ENCODE data around the gene COBLL1. TPM values are rescaled to one million over a fixed set of nuclear protein-coding genes. Genes with fewer than 3 reads are reported as not detected.

The COBLL1 gene
- polyA plus RNA-seq, 3 donors from 2014 or later = 0.04 to 1.4 TPM; not detected in 1

DNA sequence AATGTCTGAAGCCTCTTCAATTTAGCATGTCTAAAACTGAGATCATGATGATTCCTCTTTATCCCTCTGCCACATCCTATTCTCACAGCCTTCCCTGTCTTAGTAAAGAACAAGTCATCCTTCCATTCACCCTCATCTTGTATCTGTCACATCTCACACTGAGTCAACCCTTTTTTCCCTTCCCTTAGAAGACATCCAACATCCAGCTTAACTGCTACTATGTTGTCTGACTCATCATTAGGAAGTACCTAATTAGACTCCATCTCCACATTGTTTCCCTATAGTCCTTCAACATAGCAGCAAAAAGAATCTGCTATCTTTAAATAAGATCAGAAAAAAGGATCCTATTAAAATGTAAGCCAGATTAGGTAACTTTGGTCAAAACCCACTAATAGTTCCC is 135.1 kb downstream of the COBLL1 start:
- Mint-ChIP-seq H3K36me3 (no peaks in the 10 kb centered on the region), H3K27me3 (ENCODE audit: low read depth in 3 of 3) (peaks cover 0 to 3% (median 2%) of the 10 kb centered on the region in 3 donors)

GRCh38 chr2:164705412-164706167 is 136.0 kb downstream of the COBLL1 start:
- no peak overlapping the region for H3K27ac Mint-ChIP-seq
- no peaks in the 10 kb centered on the region for H3K4me1 Mint-ChIP-seq
- no peak overlapping the region for H3K4me3 Mint-ChIP-seq
- peaks cover 0 to 3% (median 2%) of the 10 kb centered on the region in 3 donors for H3K27me3 Mint-ChIP-seq (ENCODE audit: low read depth in 3 of 3)
- no peak for DNase-seq
- no peaks in the 10 kb centered on the region for H3K36me3 Mint-ChIP-seq
- peaks cover 0 to 7% (median 0%) of the 10 kb centered on the region in 6 donors for H3K9me3 Mint-ChIP-seq

More for the DNA sequence above, 135.1 kb downstream of the COBLL1 start:
- Mint-ChIP-seq H3K4me1 (no peaks in the 10 kb centered on the region), H3K4me3 (no peak overlapping the region), H3K9me3 (peaks cover 0 to 7% (median 0%) of the 10 kb centered on the region in 6 donors), H3K27ac (no peak overlapping the region)
- no peak for DNase-seq

DNA sequence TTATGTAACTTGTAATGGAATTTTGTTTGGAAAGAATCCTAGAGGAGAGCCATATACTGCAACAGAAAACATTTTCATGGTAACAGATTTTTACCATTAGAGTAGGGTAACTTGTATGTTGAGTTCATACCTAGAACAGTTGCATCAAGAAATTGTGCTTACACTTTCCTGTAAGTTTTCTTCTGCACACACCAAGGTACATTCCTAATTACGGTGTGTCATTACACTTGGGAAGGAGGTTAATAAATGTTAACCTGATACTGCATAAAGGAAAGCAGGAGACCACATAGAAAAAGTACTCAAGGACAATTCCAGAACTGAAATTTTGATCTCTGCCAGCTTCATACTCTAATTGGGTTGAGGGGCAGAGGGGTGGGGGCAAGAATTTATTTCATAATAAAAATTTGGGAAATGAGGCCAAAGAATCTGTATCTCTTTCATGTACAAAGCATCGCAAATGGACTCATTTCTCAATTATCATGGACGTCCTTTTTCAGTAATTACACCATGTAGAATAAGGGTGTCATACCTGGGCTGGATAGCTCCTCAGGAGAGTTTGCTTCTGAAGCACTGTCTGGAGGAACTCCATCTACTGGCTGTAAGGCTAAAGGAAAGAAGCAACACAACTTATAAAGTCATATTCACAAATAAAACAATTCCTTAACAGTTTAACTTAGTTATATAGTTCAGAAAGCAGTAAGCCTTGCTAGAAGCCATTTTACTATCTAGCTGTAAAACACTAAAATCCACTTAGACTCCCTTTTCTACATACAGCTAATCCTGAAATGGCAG is 137.5 kb downstream of the COBLL1 start:
- DNase-seq = no peak
- peaks cover 0 to 7% (median 0%) of the 10 kb centered on the region in 6 donors for H3K9me3 Mint-ChIP-seq
- no peaks in the 10 kb centered on the region for H3K36me3 Mint-ChIP-seq

DNA sequence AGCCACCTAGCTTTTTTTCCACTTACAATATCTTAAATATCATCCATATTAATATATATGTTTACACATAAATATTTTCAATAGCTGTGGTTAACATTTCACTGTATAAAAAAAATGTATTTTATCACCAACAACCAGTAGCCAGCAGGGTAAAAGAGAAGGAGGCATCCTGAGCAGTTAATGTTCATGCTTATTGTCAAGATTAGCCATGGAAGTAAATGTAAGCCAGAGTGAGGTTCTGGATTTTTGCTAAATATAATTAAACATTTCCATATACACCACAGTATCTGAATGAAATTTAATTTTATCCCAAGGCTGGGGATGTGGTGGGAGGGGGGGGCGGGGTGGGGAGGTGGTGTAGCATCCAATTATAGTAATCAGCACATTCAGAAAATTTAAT is 140.1 kb downstream of the COBLL1 start:
- H3K36me3 Mint-ChIP-seq = no peaks in the 10 kb centered on the region
- peaks cover 0 to 3% (median 0%) of the 10 kb centered on the region in 3 donors for H3K27me3 Mint-ChIP-seq (ENCODE audit: low read depth in 3 of 3)
- DNase-seq = no peak
- no peaks in the 10 kb centered on the region for H3K4me1 Mint-ChIP-seq
- H3K4me3 Mint-ChIP-seq = no peak overlapping the region
- H3K9me3 Mint-ChIP-seq = peaks cover 0 to 7% (median 2%) of the 10 kb centered on the region in 6 donors
- H3K27ac Mint-ChIP-seq = no peak overlapping the region

More for the DNA sequence above, 137.5 kb downstream of the COBLL1 start:
- Mint-ChIP-seq H3K4me3 (no peak overlapping the region), H3K4me1 (no peaks in the 10 kb centered on the region), H3K27me3 (ENCODE audit: low read depth in 3 of 3) (peaks cover 0 to 3% (median 2%) of the 10 kb centered on the region in 3 donors), H3K27ac (no peak overlapping the region)

DNA sequence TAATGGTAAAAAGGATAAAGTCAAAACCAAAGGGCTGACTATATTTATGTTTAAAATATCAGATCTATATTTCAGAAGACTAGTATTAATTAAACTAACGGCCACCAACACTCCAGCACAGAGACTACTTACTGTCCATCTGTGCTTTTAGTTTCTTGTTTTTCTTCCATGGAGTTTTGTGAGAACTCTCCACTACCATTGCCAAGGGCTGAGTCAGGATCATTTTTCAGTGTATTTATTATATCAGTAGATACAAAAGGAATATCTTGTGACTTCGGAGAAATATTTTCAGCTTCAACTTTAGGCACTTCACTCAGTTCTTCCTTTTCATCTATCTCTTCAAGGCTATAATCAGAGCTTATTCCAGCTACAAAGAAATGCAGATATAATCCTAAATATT is 141.2 kb downstream of the COBLL1 start:
- H3K4me3 Mint-ChIP-seq = no peak overlapping the region
- no peak overlapping the region for H3K27ac Mint-ChIP-seq
- no peaks in the 10 kb centered on the region for H3K4me1 Mint-ChIP-seq
- DNase-seq = no peak
- H3K9me3 Mint-ChIP-seq = peaks cover 0 to 7% (median under 1%) of the 10 kb centered on the region in 6 donors
- H3K36me3 Mint-ChIP-seq = peaks cover 0 to 1% (median 0%) of the 10 kb centered on the region in 3 donors
- no peaks in the 10 kb centered on the region for H3K27me3 Mint-ChIP-seq (ENCODE audit: low read depth in 3 of 3)

- H3K4me3 Mint-ChIP-seq = no peak overlapping the region
- H3K36me3 Mint-ChIP-seq = peaks cover 0 to 4% (median 0%) of the 10 kb centered on the region in 3 donors
- DNase-seq = no peak
- H3K9me3 Mint-ChIP-seq = peaks cover 0 to 2% (median 0%) of the 10 kb centered on the region in 6 donors
- no peaks in the 10 kb centered on the region for H3K27me3 Mint-ChIP-seq (ENCODE audit: low read depth in 3 of 3)
- no peak overlapping the region for H3K27ac Mint-ChIP-seq
- no peaks in the 10 kb centered on the region for H3K4me1 Mint-ChIP-seq
Observed at GRCh38 chr2:164697688-164698461, 143.7 kb downstream of the COBLL1 start.

- Mint-ChIP-seq H3K27ac (no peak overlapping the region), H3K4me1 (no peaks in the 10 kb centered on the region), H3K4me3 (no peak overlapping the region), H3K9me3 (peaks cover 0 to 2% (median 0%) of the 10 kb centered on the region in 6 donors), H3K36me3 (peaks cover 0 to 4% (median 0%) of the 10 kb centered on the region in 3 donors), H3K27me3 (ENCODE audit: low read depth in 3 of 3) (no peaks in the 10 kb centered on the region)
- DNase-seq = no peak
Observed at GRCh38 chr2:164696634-164697033, 145.0 kb downstream of the COBLL1 start.

- no peak for DNase-seq
- Mint-ChIP-seq H3K4me1 (no peaks in the 10 kb centered on the region), H3K9me3 (peaks cover 0 to 6% (median under 1%) of the 10 kb centered on the region in 6 donors), H3K27me3 (ENCODE audit: low read depth in 3 of 3) (no peaks in the 10 kb centered on the region), H3K36me3 (peaks cover 0 to 4% (median 0%) of the 10 kb centered on the region in 3 donors), H3K4me3 (no peak overlapping the region), H3K27ac (no peak overlapping the region)
Observed at GRCh38 chr2:164694275-164694695, 147.3 kb downstream of the COBLL1 start.

DNA sequence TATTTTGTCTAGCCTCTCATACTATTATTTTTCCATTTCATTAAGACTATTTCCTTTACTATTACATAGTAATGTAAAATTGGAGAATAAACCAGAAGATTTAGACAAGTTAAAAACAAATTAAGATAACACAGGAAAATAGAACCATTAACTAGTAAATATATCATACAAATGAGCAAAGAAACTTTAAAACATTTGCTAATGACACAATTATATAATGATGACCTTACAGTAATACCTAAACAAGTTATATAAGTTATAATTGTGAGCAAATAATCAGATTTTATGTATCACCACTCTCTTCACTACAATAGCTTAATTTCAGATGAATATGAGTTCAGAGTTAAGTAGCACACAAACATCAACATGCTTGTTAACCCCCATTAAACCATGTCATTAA is 147.8 kb downstream of the COBLL1 start:
- no peak for DNase-seq
- H3K27ac Mint-ChIP-seq = no peak overlapping the region
- H3K4me1 Mint-ChIP-seq = no peaks in the 10 kb centered on the region
- H3K36me3 Mint-ChIP-seq = peaks cover 0 to 4% (median 0%) of the 10 kb centered on the region in 3 donors
- peaks cover 0 to 6% (median under 1%) of the 10 kb centered on the region in 6 donors for H3K9me3 Mint-ChIP-seq
- no peaks in the 10 kb centered on the region for H3K27me3 Mint-ChIP-seq (ENCODE audit: low read depth in 3 of 3)
- no peak overlapping the region for H3K4me3 Mint-ChIP-seq

- H3K4me3 Mint-ChIP-seq = no peak overlapping the region
- no peaks in the 10 kb centered on the region for H3K4me1 Mint-ChIP-seq
- no peak for DNase-seq
- H3K27ac Mint-ChIP-seq = no peak overlapping the region
- peaks cover 0 to 5% (median 0%) of the 10 kb centered on the region in 6 donors for H3K9me3 Mint-ChIP-seq
- peaks cover 0 to 4% (median 0%) of the 10 kb centered on the region in 3 donors for H3K36me3 Mint-ChIP-seq
- no peaks in the 10 kb centered on the region for H3K27me3 Mint-ChIP-seq (ENCODE audit: low read depth in 3 of 3)
Observed at GRCh38 chr2:164693390-164693789, 148.2 kb downstream of the COBLL1 start.

- H3K36me3 Mint-ChIP-seq = peaks cover 0 to 4% (median 0%) of the 10 kb centered on the region in 3 donors
Observed at GRCh38 chr2:164692958-164693357, 148.7 kb downstream of the COBLL1 start.

GRCh38 chr2:164692114-164692513 is 149.5 kb downstream of the COBLL1 start:
- H3K4me1 Mint-ChIP-seq = no peaks in the 10 kb centered on the region
- peaks cover 0 to 4% (median 0%) of the 10 kb centered on the region in 3 donors for H3K36me3 Mint-ChIP-seq

More at GRCh38 chr2:164692958-164693357, 148.7 kb downstream of the COBLL1 start:
- Mint-ChIP-seq H3K4me3 (no peak overlapping the region), H3K9me3 (peaks cover 0 to 5% (median 0%) of the 10 kb centered on the region in 6 donors), H3K4me1 (no peaks in the 10 kb centered on the region), H3K27me3 (ENCODE audit: low read depth in 3 of 3) (no peaks in the 10 kb centered on the region), H3K27ac (no peak overlapping the region)
- DNase-seq = no peak

GRCh38 chr2:164691346-164691887 is 150.2 kb downstream of the COBLL1 start:
- no peaks in the 10 kb centered on the region for H3K27me3 Mint-ChIP-seq (ENCODE audit: low read depth in 3 of 3)
- H3K4me3 Mint-ChIP-seq = no peak overlapping the region
- no peak overlapping the region for H3K27ac Mint-ChIP-seq
- H3K9me3 Mint-ChIP-seq = peaks cover 0 to 5% (median 0%) of the 10 kb centered on the region in 6 donors
- no peaks in the 10 kb centered on the region for H3K4me1 Mint-ChIP-seq
- peaks cover 0 to 4% (median 0%) of the 10 kb centered on the region in 3 donors for H3K36me3 Mint-ChIP-seq
- DNase-seq = no peak

More at GRCh38 chr2:164692114-164692513, 149.5 kb downstream of the COBLL1 start:
- Mint-ChIP-seq H3K27ac (no peak overlapping the region), H3K4me3 (no peak overlapping the region), H3K27me3 (ENCODE audit: low read depth in 3 of 3) (no peaks in the 10 kb centered on the region), H3K9me3 (peaks cover 0 to 5% (median 0%) of the 10 kb centered on the region in 6 donors)
- DNase-seq = no peak

All from immature natural killer cell (primary cell).